Pulmonary artery endothelial cell (primary cell): ENCODE data around the gene SLC6A16. TPM values are rescaled to one million over a fixed set of nuclear protein-coding genes. Genes with fewer than 3 reads are reported as not detected.
"Not testable (repeated sequence)": the region's sequence is repeated elsewhere in the genome, so short reads cannot be mapped to it uniquely, and the experiment has no call there.

Experiments
- DNase-seq: peaks from one replicate; pipeline ENCODE4 v3.0.0-alpha.2; 2011; ENCODE audit warnings: low read depth, low spot score
- total RNA-seq: library from RNA; depleted of rRNA; stranded (reverse); fragments of >200 nt; gene quantifications from 2 replicates; pipeline ENCODE4 v1.2.3, GENCODE V29; 2014

Gene SLC6A16
- total RNA-seq, 1 donor from 2014 or later, result 0.13 TPM

DNA sequence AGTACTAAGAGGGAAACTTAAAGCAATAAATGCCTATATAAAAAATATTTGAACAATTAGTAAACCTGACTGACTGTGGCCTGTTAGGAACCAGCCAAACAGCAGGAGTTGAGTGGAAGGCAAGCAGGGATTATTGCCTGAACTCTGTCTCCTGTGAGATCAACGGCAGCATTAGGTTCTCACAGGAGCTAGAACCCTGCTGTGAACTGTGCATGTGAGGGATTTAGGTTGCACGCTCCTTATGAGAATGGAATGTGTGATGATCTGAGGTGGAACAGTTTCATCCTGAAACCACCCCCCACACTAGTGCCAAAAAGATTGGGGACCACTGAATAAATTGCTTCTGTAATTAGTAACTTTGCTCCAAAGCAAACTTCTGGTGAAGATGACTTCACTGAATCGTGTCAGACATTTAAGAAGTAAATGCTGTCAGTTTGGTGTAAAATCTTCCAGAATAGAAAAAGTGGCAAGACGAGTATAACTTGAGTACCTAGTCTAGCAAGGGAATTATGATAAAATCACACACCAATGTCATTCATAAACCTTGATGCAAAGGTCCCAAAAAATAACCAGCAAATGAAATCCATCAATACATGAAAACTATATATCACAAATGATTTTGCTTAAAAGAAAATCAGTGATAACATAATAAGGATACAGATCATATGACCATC, 53.8 kb downstream of the SLC6A16 start:
- DNase-seq, result no peak

DNA sequence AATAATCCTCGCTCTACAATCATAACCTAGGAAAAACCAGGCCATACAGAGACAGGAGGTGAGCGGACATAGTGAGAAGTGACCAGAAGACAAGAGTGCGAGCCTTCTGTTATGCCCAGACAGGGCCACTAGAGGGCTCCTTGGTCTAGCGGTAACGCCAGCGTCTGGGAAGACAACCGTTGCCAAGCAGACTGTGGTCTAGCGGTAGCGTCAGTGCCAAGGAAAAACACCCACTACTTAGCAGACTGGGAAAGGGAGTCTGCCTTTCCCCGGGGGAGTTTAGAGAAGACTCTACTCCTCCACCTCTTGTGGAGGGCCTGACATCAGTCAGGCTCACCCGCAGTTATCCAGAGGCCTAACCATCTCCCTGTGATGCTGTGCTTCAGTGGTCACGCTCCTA, 58.6 kb downstream of the SLC6A16 start:
- not testable (repeated sequence) for DNase-seq

DNA sequence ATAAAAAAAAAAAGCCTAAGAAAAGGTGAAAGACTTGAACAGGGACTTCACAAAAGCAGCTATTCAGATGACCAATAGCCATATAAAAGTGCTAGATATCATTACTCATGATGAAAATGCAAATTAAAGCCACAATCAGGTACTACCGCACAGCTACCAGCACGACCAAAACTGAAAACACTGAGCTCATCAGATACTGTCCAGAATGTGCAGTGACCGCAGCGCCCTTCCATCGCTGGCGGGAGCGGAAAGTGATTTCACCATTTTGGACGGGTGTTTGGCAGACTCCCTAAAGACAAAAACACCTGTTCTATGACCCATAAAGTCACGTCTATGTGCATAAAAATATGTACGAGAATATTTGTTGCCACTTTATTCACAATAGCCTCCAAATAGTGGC, 60.7 kb downstream of the SLC6A16 start:
- DNase-seq, result no peak

DNA sequence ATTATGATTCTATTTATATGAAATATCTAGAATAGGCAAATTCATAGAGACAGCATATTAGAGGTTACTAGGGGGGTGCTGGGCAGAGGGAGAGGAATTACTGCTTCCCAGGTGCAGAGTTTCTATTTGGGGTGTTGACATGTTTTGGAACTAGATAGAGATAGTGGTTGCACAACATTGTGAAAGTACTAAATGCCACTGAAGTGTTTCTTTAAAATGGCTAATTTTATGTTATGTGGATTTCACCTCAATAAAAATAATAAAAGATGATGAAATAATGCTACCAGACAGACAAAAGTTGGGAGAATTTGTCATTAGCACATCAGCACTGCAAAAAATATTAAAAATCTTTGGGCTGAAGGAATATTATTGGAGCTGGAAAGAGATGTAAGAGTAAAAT, 63.4 kb downstream of the SLC6A16 start:
- no peak for DNase-seq

DNA sequence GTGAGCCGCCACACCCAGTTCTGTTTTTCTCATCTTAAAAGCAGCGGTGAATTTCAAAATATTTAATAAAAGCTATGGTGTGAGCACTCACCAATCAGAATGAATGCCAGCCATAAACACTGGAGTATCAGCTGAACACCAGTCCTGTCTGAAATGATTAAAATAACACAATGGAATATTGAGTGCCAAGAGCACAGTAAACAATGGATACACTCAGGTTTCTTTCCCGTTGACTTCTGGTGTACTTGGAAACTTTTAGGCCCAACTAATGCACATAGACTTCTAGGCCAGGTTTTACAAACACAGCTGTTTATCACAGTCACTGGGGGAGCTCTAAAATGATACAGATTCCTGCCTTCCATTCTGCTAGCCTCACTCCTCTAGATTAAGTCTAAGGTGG, 68.3 kb downstream of the SLC6A16 start:
- DNase-seq, result peak; percentile 32

DNA sequence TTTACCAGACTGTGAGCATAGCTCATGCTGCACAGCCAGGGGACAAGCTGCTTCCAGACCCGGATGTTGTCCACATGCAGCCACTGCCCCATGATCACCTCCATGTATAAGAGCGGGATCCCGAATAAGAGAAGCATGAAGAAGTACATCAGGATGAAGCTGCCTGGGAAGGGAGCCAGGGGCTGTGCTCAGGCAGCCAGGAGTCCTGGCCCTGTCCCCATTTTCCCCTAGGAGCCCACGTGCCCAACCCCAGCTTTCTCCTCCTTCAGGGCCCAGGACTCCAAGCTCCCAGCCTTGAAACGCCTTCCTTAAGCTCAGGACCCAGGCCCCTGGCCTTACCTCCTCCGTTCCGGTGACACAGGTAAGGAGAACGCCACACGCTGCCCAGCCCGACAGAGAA, 69.3 kb downstream of the SLC6A16 start:
- DNase-seq, result no peak

DNA sequence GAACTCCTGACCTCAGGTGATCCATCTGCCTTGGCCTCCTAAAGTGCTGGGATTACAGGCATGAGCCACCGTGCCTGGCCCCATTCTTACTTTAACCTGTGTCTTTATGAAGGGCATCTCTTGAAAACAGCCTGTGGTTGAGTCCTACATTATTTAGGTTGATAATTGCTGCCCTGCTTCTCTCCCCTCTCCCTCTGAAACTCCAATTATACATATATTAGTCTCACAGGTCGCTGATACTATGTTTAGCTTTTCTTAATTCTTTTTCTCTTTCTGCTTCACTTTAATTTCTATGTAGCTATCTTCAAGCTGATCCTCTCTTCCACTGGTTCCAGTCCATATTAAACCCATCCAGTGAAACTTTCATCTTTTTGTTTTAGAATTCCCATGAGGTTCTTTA, 75.1 kb downstream of the SLC6A16 start:
- no peak for DNase-seq

DNA sequence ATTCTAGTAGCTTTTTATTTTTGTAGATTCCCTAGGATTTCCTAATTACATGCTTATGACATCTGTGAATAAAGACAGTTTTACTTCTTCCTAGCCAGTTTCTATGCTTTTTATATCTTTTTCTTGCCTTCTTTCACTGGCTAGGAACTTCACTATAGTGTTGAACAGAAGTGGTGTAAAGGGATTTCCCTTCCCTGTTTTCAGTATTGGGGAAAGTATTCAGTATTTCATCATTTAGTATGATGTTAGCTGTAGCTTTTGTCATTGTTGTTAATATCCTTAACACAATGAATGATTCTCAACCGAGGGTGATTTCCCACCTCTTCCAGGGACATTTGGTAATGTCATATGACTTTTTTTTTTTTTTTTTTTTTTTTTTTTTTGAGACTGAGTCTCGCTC, 77.3 kb downstream of the SLC6A16 start:
- DNase-seq, result no peak

DNA sequence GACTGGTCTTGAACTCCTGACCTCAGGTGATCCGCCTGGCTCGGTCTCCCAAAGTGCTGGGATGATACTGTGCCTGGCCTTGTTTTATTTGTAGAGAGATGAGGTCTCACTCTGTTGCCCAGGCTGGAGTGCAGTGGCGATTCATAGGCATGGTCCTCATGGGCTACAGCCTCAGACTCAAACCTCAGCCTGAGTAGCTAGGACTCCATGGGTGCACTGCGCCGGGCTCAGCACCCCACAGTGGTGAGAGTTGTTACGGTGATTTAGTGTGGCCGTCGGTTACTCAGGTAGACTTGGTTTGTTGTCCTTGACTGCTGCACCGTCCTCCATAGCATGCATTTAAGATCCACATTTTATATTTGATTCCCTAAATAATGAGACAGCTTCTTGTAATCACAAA, 80.7 kb downstream of the SLC6A16 start:
- no peak for DNase-seq

DNA sequence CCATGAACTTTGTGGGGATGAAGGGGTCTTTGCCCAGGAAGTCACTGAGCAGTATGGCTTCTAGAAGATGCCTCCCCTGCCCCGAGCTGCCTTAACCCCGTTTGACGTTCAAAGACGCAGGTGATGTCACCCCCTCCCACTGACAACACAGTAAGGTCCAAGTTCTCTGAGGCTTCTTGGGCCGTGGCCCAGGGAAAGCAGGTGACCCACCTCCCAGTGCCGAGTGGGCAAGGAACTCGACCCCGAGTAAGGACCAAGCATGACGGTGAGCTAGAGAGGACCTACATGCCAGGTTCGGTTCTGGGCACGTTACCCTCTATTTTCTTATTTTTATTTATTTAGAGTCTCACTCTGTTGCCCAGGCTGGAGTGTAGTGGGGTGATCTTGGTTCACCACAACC, 81.3 kb downstream of the SLC6A16 start:
- no peak for DNase-seq

DNA sequence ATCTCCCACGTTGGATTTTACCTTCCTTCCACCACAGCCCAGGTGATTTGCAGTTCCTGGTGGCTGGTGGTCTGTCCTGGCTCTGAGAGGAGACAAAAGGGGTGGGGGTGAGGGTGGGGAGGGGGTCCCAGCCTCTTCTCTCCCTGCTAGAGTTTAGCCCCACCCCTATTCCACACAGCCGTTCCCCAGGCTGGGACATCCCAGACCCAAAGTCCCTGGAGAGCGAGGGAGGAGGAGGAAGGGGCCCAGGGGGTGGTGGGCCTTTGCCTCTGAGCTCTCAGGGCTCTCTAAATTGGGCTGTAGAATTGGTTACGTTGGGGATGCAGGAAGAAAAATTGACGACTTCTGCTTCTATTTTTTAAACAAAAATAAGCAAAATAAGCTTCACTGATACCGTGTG, 81.9 kb downstream of the SLC6A16 start:
- no peak for DNase-seq

DNA sequence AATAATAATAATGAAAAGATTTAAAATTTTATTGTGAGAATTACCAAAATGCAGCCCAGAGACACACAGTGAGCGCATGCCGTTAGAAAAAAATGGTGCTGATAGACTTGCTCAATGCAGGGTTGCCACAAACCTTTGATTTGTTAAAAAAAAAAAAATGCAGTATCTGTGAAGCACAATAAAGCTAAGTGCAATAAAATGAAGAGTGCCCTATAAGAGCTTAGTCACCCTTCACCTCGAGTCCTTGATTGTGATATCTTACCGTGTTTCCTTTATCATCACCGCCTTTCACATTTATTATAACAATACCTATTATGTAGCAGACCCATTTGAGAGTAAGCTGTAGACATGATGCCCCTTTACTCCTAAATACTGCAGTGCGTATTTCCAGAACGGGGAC, 83.2 kb downstream of the SLC6A16 start:
- DNase-seq, result no peak

Other genes with a start within 250 kb of the SLC6A16 start
- 199 and 280 TPM in 2 replicates for gene SNRNP70, start 239.7 kb downstream of the SLC6A16 start, total RNA-seq
- 1.4 and 2.3 TPM in 2 replicates for gene LIN7B, start 210.8 kb downstream of the SLC6A16 start, total RNA-seq
- gene C19orf73, start 206.0 kb downstream of the SLC6A16 start, total RNA-seq, result 0.73 and 1.2 TPM in 2 replicates
- 0.95 and 3.0 TPM in 2 replicates for gene PPFIA3, start 205.6 kb downstream of the SLC6A16 start, total RNA-seq
- gene HRC, start 169.8 kb downstream of the SLC6A16 start, total RNA-seq, result not detected in 2 replicates
- 9.8 and 14.4 TPM in 2 replicates for gene TRPM4, start 167.4 kb downstream of the SLC6A16 start, total RNA-seq
- not detected in 2 replicates for gene CD37, start 10.2 kb upstream of the SLC6A16 start, total RNA-seq
- 46.0 and 46.5 TPM in 2 replicates for gene TEAD2, start 37.2 kb upstream of the SLC6A16 start, total RNA-seq
- gene DKKL1, start 38.7 kb upstream of the SLC6A16 start, total RNA-seq, result 0.14 TPM in 1 of 2 replicates, not detected in the other
- gene KASH5, start 63.1 kb upstream of the SLC6A16 start, total RNA-seq, result not detected in 2 replicates
- not detected in 2 replicates for gene PTH2, start 98.2 kb upstream of the SLC6A16 start, total RNA-seq
- gene GFY, start 100.2 kb upstream of the SLC6A16 start, total RNA-seq, result not detected in 2 replicates
- gene SLC17A7, start 116.3 kb upstream of the SLC6A16 start, total RNA-seq, result 0.04 TPM in 1 of 2 replicates, not detected in the other
- gene PIH1D1, start 126.6 kb upstream of the SLC6A16 start, total RNA-seq, result 128 and 170 TPM in 2 replicates
- 54.9 and 58.8 TPM in 2 replicates for gene ALDH16A1, start 128.0 kb upstream of the SLC6A16 start, total RNA-seq
- gene FLT3LG, start 149.0 kb upstream of the SLC6A16 start, total RNA-seq, result 1.6 and 2.4 TPM in 2 replicates
- 2,556 and 3,423 TPM in 2 replicates for gene RPL13A, start 162.4 kb upstream of the SLC6A16 start, total RNA-seq
- gene RPS11, start 171.2 kb upstream of the SLC6A16 start, total RNA-seq, result 1,813 and 2,923 TPM in 2 replicates
- 59.5 and 85.5 TPM in 2 replicates for gene FCGRT, start 187.5 kb upstream of the SLC6A16 start, total RNA-seq
- gene RCN3, start 202.8 kb upstream of the SLC6A16 start, total RNA-seq, result 101 and 237 TPM in 2 replicates